NCI-H748 treated with DMSO at 0.1 percent for 48 hours (cell line): ENCODE results near the gene CASP5.

ENCODE experiments used
- DNase-seq: peaks from one replicate; lab custom pipeline; 2025; lab: John Stamatoyannopoulos, UW

CASP5 gene

DNA sequence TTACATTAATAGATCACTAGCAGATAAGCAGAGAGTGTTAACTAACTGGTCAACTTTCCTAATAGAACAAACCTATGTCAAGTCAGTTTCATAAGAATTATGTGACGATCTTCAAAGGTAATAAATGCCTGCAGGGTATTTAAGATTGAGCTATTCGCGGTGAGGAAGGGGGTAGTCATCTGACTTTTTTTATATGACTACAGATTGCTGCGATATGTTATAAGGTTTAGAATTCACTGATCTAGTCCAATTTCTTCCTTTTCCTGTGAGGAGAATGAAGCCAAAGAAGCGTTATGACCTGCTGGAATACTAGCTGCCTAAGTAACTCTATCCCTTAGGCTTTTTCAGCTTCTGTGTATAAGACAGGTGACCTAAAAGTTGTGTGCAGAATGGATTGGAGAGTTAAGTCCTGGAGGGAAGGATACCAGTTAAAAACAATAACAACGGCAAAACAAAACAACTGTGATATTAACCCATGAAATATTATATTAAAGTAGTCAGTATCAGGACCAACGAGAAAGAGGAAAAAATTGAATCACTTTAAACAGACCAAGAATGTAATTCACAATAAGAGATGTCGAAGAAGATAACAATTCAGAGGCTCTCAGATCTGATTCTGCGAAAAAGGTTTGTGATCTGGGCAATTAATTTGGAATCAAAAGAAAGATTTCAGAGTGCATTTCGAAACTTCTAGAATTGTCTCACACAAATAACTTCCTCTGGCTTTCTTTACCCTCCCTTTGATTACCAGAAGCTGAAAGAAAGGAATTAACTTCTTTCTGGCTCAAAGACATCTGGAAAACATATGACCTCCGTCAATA is 55.2 kb downstream of the CASP5 start:
- no peak for DNase-seq

DNA sequence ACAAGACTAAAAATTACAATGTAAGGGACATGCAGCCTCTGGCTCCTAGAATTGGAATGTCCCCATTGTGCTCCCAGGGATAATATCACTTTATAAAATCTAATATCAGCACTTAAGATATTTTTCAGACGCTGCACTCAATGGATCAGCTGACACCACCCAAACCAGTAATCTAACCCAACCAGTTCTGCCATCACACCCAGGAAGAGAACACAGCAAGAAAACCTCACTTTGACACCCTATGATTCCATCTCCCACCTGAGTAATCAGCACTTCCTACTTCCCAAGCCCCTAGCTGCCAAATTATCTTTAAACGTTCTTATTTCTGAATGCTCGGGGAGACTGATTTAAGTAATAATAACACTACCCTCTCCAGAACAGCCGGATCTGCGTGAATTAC is 57.2 kb downstream of the CASP5 start:
- DNase-seq, result no peak

DNA sequence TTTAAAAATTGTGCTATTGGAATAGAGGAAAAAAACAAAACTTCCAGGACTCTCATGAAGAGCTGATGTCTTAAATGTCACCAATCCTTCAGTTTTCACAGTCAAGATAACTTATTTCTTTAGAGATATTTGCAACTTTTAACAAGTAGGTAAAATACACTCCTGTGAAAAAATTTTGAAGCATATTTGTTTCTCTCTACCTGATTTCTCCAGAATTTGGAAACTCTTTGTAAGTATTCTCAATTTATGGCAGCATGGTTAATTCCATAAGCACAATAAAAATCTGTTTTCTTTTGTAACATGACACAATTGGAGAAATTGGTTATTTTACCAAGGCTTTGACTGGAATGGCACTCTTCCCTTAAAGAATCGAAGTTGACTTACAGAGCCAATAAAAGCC is 58.7 kb downstream of the CASP5 start:
- no peak for DNase-seq

DNA sequence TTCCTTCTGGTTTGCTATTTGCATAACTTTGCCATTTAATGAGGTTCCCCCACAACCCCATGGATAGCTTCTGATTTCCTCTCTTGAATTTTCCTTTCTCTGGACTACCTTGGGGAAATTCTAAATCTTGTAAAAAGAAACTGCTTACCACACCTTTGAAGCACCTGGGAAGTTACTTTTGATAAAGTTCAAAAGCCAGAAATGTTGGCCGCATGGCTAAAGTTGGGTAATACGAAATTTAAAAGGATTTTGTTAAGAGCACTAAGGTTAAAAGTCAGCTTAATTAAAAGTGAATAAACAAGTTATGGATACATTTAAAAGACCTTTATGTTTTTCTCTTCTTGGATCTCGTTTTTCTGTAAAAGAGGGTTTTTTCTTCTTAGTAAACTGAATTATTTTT is 60.1 kb downstream of the CASP5 start:
- no peak for DNase-seq

DNA sequence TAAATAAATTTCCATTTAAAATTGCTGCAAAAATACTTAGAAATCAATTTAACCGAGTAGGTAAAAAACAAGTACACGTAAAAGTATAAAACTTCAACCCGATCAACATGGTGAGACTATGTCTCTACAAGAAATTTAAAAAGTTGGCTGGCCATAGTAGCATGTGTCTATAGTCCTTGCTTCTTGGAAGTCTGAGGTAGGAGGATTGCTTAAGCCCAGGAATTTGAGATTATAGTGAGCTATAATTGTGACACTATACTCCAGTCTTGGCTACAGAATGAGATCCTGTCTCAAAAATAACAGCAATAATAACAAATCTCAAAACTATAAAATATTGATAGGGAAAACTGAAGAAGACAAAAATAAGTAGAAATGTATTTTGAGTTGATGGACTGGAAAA is 65.7 kb downstream of the CASP5 start:
- no peak for DNase-seq

DNA sequence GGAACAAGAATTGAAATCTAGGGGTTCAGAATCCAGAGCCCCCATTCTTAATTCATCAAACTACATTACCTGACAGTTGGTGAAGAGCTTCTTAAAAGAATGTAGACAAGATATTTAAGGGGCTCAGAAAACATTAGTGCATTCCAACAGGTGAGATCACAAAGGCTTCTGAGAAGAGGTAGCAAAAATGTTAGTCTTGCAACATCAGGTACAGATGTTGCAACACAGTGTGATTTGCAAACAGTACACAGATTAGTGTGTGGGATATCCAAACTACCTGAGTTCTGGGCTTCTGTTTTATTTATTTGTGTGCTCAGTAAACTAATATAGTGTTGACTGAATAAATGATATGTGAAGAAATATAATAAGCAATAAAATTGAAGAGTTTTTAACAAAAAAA is 66.4 kb downstream of the CASP5 start:
- DNase-seq, result no peak

DNA sequence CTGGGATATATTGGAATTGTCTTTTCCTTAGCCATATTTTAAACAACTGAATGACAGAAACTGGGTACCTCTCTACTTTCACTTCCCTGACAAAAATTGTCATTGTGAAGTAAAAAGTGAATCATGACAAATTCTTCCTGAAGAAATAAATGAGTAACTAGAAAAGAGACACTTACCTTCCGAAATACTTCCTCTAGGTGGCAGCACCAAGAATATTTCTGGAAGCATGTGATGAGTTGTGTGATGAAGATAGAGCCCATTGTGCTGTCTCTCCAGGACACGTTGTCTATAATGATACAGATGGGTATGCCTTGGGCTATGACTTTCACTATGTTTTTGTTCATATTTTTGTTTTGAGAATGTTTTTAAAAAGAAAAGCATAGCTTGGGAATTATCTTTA is 76.1 kb downstream of the CASP5 start:
- DNase-seq, result peak; percentile 3
